Stimulated activated CD8-positive, alpha-beta memory T cell treated with anti-CD3 and anti-CD28 coated beads, Interleukin-12 subunit alpha, Interleukin-12 subunit beta, amount 100 ng/mL, for 1 hour (primary cell): ENCODE results near the gene DPCD.

ENCODE experiments used
- DNase-seq: peaks from one replicate; pipeline ENCODE4 v3.0.0-alpha.2; 2020; ENCODE audit warnings: low read depth

DPCD gene

DNA sequence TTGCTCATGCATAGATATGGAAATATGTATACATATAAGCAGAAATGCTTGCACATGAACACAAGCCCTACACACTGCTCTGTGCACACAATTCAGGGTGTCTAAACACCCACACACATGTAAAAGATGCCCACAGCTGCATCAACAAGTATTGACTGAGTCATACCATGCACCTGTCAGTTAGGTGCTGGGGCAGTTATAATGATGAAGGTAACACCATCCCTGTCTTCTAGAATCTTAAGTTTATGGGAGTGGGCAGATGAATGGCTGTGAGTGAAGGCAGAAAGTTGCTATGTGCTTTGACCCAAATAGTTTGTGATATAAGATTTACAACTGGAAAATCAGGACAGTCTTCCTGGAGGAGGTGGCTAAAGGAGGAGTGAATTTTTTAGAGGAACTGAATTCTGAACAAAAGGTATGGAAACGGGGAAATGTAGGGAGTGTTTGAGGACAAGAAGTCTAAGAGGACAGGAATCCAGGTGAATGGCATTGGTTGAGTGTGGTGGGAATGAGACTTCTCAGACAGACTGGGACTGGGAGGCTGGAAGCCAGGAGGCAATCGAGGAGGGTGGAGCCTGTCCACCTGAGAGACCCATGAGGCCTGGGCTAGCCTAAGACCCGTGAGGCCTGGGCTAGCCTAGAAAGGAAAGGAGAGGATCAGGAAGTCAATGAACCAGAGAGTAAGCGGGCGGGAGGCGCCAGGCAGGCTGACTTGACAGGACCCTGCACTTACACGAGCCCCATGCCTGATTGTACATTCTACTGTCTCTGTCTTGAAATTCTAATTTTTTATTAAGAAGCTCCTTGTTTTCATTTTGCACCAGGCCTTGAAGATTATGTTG is 20.7 kb upstream of the DPCD start:
- no peak for DNase-seq

DNA sequence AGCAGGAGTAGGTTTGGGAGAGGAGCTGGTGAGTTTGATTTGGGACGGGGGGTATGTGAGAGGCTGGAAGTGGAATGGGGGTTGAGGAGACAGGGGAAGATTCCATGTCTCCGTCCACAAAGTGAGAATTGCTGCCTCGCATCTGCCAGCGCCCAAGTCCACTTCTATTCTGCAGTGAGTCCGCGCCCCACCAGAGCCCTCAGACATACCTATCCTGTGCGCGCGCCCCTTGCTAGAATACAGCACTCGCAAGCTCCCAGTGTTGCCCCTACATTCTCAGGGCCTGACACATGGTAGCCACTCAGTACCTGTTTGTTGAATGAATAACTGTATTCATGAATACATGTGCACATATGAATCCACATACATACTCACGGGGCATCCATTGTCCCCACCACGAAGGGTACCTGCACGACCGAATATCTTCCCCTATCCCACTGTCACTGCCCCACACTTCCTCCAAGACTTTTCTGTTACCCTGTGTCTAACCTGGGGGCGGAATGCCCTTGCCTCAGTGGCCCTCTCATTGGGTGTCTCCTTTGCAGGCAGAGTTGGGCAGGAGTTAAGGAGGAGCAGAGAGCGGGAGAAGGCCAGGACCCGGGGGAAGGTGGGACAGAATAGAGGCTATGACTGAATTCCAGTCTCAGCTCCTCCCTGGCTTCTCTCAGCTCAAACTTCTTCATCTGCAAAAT is 19.9 kb upstream of the DPCD start:
- no peak for DNase-seq

DNA sequence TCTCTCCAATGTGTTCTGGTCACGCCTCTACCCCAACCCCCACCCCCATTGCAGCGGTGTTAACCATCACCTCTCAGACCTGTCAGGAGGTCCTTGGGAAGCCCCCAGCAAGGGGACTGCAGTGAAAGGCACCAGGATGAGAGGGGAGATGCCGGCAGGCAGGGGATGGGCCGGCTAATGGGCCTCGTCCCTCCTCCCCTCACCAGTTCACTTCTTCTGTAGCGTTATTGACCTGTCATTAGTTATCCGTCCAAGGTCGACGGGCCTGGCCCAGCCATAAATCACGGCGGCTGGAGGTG is 18.8 kb upstream of the DPCD start:
- no peak for DNase-seq

DNA sequence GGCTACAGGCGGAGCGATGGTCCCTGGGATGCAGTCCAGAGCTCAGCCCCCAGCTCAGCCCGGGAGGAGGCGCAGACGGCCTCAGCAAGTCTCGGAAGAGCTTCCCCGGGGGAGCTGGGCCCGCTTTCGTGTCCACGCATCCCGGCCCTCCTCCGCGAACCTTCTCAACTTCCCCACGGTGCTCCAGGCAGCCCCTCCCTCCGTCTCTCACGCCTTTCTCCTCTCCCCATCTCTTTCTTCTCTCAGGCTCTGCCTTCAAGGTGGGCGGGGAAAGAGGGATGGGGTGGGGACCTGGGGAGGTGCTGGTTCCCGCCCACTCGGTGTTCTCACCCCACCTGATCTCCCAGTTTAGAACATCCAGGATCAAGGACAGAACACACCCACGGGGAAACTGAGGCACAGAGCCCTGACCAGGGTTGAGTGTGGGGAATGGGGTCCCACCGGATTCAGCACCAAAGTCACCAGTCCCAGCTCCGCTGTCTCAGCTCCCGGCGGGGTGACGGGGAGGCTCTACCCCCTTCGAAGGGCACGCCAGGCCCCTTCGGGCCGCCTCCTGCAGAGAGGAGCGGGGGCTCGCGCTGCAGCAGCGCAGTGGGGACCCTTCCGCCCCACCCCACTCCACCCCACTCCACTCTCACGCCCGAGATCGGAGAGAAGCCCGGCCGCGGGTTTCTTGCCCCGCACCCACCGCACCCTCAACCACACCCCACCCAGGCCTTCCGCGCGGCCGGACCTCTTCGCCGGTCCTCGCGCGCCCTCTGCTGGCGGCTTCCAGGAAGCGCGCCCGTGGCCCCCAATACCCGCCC is 18.3 kb upstream of the DPCD start:
- DNase-seq, result peak; percentile 64

DNA sequence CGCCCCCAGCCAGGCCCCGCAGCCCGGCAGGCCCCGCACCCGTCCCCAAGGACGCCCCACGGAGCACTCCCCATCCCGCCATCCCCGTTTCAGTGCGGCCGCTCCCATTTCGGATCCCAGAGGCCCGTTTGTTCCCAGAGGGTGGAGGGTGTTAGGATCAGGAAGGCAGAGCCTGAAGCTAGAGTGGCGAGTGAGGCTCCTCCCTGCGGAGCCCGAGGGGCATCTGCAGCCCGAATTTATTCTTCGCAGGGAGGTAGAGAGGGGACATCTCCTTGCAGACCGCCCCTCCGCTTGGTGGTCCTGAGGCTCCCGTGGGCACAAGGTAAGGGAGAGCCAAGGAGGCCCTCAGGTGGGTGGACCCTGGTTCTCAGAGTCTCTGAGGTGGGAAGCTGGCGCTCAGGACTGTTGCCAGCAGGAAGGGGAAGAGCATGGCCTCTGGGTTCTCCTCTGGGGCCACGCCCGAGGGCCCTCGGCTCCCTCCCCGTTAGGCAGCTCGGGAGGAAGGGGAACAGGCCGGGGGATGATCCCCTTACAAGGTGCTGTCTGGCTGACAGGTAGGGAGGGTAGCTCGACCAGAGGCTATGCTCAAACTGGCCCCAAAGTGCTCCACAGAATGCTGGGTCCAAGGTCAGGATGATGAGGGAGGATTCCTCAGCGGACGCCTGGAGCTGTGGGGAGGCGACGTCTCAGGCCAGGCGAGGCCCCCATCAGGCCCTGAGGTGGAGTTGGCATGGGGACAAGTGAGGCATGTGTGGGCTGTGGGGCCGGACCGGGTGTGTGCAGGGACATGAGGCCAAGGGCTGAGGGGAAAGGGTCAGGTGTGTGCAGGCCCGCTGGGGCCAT is 17.5 kb upstream of the DPCD start:
- DNase-seq, result no peak

DNA sequence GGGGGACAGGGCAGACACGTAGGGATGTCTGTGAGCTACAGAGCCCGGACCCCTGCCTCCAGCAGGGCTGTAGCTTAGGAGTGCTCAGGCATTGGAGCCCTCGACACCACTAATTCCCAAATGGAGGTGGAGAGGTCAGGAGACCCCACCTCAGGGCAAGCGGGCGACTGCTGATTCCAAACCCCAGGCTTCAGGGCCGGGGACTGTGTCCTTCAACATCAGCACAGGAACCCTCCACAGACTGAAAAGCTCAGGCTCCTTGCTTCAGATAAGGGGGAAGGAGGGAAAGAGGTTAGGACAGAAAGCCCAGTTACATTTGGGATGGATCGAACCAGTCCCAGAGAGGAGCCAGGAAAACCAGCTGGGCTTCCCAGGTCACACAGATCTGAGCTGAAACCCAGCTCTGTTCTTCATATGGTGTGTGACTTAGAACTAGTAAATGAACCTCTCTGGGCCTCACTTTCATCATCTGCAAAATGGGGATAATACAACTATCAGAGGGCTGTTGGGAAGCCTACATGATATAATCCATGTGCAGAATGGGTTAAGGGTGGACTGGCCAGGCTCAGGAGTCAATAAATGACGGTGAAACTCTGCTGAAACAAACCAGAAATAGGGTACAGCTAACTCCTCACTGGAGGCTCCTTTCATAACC is 16.7 kb upstream of the DPCD start:
- no peak for DNase-seq

DNA sequence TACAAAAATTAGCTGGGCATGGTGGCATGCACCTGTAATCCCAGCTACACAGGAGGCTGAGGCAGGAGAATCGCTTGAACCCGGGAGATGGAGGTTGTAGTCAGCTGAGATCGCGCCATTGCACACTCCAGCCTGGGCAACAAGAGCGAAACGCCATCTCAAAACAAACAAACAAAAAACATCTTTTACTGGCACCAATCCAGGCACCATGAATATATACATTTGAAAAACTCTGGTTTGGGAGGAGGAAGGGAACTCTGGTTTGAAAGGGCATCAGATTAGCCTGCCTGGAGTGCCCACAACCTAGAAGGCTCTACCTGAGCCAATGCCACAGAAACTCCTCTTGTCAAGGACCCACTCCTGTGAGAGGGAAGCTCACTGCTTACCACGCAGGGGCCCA is 16.0 kb upstream of the DPCD start:
- no peak for DNase-seq

DNA sequence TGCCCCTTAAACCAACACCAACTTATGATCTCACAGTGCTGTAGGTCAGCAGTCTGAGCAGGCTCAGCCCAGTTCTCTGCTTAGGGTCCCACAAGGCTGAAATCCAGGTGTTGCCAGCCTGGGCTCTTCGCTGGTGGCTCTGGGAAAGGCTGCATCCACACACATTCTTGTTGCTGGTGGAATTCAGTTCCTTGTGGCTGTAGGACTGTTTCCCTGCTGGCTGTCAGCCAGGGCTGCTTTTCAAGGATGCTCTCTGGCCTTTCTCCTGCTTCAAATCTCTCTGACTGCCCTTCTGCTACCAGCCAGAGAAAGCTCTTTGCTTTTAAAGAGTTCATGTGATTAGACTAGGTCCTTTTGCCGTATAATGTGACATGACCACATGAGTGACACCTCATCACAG is 15.3 kb upstream of the DPCD start:
- no peak for DNase-seq

DNA sequence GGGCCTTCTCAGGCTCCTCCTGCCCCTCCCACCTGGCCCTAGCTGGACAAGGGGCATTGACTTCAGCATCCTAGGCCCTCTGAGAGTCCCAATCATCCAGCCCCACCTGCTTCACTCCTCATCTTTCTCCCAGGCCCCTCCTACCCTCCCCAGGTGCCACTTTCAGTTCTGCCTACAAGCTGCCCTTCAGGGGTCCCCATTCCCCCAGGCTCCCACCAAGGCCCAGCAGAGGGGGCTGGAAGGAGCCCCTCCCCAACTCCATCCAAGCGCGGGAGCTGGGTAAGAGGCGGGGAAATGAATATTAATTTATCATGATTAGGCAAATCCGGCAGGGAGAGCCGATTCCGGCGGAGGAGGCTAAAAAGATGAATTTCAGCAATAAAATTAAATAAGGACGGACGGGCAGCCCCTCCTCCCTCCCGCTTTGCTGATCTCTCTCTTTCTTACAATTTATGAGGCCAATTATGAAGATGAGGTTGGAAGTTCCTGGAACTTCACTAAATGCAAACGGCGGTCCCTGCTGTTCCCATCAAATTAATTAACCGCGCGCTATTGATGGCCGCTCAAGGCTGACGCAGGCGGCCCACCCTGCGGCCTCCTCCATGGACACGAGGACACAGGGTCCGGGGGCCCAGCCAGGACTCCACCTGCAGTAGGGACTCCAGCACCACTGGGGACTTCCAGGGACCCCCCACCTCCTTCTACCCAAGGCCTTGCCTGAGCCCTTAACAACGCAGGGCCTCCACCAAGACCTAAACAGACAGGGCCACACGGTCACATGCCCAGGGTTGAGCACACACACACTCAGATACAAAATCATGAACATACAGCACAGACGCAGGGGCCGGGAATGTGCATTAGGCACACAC is 14.0 kb upstream of the DPCD start:
- DNase-seq, result no peak

DNA sequence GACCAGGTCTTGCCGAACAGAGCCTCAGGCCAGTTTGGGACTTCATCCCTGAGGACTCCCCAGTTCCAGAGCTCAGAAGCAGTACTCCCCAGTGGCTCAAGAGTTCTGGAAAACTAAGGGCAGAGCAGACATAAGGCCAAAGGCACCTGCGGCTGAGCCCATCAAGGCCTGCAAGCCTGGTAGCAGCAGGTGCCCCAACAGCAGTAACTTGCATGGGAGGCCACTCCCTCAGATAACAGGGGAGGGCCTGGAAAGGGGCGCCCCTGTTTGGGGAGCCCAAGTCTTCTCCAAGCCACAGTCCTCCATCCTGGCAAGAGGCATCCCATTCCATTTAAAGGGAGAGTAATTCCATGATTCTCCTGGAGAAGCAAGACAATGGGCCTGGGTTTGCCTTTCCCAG is 13.0 kb upstream of the DPCD start:
- DNase-seq, result no peak

DNA sequence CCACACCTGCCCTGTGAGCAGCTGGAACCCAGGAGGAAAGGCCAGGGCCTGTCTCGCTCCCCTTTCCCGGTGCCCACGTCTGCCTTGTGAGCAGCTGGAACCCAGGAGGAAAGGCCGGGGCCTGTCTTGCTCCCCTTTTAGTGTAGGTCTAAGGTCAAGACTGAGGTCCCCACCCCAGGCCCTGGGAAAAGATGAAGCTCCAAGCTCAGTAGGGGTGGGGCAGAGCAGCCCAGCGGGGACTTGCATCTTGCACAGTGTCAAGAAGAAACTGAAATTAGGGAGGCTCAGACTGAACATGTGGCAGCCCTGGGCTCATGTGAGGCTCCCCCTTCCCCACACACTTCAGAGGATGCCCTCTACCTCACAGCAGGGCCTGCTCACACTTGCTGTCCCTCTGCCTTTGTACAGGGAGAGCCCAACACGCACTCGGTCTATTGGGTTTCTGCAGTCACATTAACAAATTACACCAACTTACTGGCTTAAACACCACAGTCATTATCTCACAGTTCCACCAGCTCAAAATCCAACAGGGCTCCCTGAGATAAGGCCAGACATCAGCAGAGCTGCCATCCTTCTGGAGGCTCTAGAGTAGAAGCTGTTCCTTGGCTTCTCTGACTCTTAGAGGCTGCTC is 12.4 kb upstream of the DPCD start:
- no peak for DNase-seq

DNA sequence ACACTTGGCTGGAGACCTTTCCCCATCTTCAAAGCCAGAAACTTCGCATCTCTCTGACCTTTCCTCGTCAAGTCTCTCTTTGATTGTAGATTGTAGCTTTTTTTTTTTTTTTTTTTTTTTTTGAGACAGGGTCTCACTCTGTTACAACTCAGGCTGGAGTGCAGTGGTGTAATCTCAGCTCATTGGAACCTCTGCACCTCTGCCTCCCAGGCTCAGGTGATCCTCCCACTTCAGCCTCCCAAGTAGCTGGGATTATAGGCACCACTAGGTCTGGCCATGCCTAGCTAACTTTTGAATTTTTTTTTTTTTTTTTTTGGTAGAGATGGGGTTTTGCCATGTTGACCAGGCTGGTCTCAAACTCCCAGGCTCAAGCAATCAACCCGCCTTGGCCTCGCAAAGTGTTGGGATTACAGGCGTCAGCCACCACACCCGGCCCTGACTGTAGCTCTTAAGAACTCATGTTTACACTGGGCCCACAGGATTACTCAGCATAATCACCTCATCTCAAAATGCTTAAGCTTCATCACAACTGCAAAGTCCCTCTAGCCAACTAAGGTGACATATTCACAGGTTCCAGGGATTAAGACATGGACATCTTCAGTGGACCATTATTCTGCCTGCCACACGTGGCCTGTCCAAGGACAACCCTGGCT is 11.8 kb upstream of the DPCD start:
- DNase-seq, result no peak

DNA sequence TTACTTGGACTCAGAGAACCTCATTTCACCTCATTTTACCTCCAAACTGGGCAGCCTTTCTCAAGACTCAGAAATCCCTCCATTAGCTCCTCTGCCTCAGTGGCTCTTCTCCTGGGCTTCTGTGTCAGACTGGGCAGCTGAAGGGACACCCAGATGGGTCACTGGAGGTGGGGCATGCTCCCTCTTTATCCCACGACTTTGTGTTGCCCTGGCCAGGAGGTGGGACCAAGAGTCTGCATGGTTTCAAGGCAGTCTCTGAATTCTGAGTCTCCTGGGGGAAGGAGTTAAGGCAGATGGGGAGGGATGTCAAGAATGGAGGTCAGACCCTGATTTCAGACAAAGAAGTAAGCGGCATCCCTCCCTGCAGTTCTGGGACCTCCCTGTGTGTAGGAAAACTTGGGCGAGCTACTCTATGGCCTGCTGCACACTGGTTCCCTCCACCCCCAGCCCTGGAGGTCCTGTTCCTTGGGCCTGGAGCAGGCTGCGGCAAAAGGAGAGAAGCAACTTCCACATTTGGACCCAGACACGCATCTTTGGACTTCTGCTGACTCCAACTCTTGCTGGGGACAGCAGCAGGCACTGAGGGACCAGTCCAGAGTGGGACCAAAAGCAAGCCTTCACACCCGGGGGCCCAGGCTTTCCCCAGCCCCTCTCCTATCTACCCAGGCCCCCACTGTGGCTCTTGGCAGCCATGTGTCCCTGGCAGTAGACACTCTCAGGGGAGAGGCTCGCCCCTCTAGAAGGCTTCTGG is 10.8 kb upstream of the DPCD start:
- no peak for DNase-seq

DNA sequence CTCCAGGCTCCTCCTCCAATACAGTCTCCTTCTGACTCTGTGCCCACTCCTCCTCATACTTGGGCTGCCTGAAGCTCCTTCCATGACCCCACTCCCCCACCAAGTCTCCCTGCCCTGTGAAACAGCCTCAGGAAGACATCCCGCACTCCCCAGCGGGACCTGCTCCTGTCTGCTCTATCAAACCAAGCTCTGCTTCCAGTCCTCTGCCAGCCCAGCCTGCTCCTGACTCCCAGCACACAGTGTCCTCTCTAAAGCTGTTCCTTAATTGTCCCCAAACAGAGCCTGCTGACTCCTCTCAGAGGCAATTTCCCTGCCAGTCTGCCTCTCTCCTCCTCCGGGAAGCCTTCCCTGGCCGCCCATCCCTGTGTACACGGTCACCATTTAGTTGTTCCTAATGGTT is 9.9 kb upstream of the DPCD start:
- DNase-seq, result no peak

DNA sequence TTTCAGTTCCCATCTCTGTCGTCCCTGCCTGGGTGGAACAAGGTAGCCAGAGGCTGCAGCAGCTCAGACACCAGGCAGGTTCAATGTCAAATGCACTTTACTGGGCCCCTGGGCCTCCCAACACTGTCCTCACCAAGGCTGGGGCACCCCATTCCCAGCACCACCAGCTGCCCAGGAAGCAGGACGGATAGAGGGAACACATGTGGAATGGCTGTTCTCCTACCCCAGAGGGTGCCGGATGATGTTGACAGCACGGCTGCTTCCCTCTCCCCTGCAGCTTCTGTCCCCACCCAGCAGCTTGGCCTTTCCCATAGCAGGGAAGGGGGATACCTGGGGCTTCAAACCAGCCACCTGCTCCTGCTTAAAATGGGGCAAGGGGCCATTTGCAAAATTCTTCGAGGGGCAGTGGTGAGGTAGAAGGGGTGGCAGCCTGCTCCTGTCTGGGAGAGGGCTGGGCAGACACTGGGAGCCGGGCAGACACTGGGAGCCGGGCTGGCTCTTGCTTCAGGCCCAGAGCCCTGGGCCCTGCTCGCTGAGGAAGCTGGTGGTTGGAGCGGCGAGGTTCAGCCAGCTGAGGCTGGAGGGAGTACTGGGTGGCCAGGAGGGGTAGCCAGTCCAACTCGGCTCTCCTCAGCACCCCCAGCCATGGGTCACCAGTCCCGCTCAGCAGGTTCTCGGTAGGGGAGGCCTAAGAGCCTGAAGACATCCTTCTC is 9.2 kb upstream of the DPCD start:
- DNase-seq, result no peak

DNA sequence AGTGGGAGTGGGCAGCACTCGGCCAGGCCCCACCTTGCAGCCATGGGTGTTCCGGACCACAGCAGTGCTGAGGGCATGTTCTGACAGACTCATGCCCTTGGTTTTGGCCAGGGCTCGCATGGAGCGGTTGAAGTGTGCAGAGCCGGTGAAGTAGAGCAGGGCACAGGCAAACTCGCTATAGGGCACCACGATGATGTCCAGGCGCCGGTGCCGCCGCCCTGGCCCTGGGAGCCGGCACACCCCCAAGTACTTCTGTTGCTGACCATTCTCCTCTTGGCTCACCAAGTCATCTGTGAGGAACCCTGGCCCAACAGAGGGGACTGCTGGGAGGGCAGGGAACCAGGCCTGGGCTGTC is 8.6 kb upstream of the DPCD start:
- no peak for DNase-seq

DNA sequence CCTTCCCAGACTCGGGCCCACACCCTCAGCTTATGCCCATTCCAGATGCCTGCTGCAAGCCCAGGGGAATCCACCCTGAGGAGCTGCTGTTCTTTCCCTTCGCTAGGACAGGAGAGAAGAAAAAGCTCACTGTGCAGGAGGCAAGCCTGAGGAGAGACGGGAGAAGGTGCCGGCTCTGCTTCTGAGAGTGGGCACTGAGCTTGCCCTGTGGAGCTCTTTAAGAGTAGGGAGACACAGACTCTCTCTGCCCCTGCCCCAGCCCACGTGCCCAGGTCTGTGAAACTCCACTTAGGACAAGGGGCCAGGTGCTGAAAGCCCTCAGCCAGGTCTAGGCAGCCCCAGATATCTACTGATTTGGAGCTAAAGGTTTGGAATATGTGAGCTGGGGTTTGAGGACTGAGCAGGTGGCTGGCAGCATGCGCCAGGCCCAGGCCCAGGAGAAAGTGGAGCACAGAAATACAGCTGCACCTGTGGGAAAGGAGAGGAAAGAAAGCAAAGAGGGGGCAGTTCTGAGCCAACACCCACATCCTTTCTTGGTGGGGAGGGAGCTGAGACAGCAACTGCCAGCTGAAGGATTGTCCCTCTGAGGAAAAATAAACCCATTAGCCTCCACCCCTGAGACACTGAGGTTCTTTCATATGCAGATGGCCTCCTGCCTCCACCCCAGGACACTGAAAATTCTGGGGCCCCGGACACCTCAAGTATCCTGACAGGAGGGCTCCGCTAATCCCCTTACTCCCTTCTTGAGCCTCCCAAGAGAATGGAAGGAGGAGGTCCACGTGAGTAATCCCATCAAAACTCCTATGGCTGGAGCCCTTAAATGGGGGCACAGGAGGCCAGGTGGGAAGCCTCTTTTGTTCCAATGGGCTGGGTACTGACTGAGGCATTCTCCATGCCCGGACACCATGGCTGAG is 7.4 kb upstream of the DPCD start:
- no peak for DNase-seq
